ENCODE results near the gene AGBL2.
"Not testable (repeated sequence)": the region's sequence is repeated elsewhere in the genome, so short reads cannot be mapped to it uniquely, and the experiment has no call there.

AGBL2 gene

DNA sequence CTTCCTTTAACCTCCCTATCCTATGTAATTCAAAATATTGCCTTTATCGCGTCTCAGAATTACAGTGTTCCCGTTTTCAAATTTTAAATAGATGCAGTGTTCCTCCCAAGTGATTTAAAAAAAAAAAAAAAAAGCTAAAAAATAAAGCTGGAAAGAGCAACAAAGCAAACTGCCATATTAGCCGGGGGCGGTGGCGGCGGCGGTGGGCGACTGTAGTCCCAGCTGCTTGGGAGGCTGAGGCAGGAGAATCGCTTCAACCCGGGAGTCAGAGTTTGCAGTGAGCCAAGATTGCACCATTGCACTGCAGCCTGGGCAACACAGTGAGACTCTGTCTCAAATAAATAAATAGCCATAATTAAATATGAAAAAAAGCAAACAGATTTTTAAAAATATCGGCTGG lies 5.5 kb upstream of the AGBL2 start:
- H3K36me3 ChIP-seq (replicated peaks): peaks cover 91% of the 10 kb centered on the region

DNA sequence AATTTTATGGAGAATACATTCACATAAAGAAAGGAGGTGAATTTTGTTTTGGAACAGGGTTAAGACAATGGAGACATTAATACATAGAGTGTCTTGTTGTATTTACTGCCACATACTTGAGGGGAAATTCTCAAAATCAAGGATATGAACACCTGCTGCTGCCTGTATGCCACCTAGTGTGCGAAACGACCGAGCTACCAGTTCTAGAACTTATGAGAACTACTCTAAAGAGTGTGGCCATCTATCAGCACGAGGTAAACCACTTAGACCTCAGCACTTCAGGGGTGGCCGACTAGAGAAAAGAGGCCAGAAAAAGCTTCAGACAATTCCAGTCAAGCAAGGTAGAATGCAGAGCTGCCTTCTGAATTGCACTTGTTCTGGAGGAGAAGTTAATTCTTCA lies 1.5 kb upstream of the AGBL2 start:
- peaks cover 54% of the 10 kb centered on the region for H3K36me3 ChIP-seq (replicated peaks)
- H3K4me1 ChIP-seq: no peaks in the 10 kb centered on the region
- DNase-seq (ENCODE audit: low spot score in 2 of 2): no peak
- H3K9me3 ChIP-seq: no peaks in the 10 kb centered on the region
- in situ Hi-C loops (cut with MboI; ENCODE audit: low sequenced_read_pairs): loop anchor here (10.0 kb wide), 1 partner anchor 72 kb away; the partner anchor contains the start of gene MTCH2
- H3K27me3 ChIP-seq (ENCODE audit: low read depth): no peaks in the 10 kb centered on the region
- no peak overlapping the region for H3K4me3 ChIP-seq

More for the DNA sequence above, 5.5 kb upstream of the AGBL2 start:
- in situ Hi-C loops (cut with MboI; ENCODE audit: low sequenced_read_pairs): no loop called here
- Histone ChIP-seq H3K9me3 (no peaks in the 10 kb centered on the region), H3K4me1 (no peaks in the 10 kb centered on the region), H3K4me3 (no peak overlapping the region), H3K27me3 (ENCODE audit: low read depth) (no peaks in the 10 kb centered on the region)
- DNase-seq (ENCODE audit: low spot score in 2 of 2): no peak

DNA sequence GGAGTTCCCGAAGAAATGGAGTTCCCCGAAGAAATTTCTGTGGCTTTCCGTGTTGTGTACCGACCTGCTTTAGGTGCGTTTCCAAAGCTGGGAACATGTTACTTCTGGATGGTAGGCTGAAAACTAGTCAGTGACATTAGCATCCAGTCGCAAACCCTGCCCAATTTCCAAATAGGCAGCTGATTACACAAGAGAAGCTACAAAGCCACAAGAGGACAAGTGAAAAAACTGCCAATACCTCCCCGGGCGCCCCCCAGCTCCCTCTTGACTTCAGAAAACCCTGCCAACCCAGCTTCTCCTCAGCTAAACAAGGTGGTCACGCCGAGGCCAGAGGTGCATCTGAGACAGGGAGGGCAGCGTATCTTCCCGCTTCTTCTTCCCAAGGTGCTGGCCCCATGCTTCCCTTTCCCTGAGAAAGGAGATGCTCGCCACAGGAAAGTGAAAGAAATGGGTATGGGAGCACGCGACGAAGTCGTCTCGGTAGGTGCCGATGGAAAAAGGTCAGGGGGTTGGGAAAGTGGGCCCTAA lies 551 bp downstream of the AGBL2 start:
- H3K4me1 ChIP-seq: no peaks in the 10 kb centered on the region
- H3K36me3 ChIP-seq (replicated peaks): peaks cover 36% of the 10 kb centered on the region
- H3K27me3 ChIP-seq (ENCODE audit: low read depth): no peaks in the 10 kb centered on the region
- H3K9me3 ChIP-seq: no peaks in the 10 kb centered on the region
- H3K4me3 ChIP-seq: no peak overlapping the region
- in situ Hi-C loops (cut with MboI; ENCODE audit: low sequenced_read_pairs): loop anchor here (10.0 kb wide), 1 partner anchor 70 kb away; the partner anchor contains the start of gene MTCH2
- no peak for DNase-seq (ENCODE audit: low spot score in 2 of 2)

DNA sequence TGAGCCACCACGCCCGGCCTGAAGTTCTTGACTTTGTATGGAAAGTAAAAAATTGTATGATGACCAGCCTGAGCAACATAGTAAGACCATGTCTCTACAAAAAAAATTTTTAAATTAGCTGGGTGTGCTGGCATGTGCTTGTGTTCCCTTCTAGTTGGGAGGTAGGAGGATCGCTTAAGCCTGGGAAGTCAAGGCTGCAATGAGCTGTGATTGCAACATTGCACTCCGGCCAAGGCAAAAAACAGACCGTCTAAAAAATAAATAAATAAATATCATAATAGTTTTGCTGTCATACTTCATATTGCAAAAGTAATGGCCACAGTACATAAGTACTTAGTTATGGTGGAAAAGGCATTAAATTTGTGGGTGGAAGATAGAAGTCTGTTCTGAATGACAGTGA lies 3.4 kb downstream of the AGBL2 start:
- no peaks in the 10 kb centered on the region for H3K27me3 ChIP-seq (ENCODE audit: low read depth)
- in situ Hi-C loops (cut with MboI; ENCODE audit: low sequenced_read_pairs): loop anchor here (10.0 kb wide), 1 partner anchor 67 kb away; the partner anchor contains the start of gene MTCH2
- H3K9me3 ChIP-seq: no peaks in the 10 kb centered on the region; the same call in 1 of the 2 replicates
- no peak overlapping the region for H3K4me3 ChIP-seq
- H3K36me3 ChIP-seq (replicated peaks): peaks cover 8% of the 10 kb centered on the region
- peaks cover 4% of the 10 kb centered on the region; the same call in 1 of the 2 replicates for H3K4me1 ChIP-seq
- DNase-seq (ENCODE audit: low spot score in 2 of 2): no peak

DNA sequence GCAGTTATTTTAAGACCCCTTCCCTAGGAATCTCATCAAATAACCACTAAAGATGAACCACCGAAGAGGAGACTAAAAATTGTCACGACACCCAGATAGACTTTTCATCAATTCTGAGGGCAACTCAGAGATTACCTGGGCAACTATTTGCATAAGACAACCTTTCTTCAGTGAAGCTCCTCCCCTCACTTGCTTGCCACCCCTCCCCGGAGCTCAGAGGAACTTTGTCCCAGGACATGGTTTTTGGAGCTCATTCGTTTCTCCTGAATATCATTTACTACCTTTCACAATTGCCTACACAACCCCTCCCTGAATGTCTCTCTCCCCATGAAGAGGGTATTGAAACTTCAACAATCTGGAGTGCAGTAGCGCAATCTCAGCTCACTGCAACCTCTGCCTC lies 3.9 kb downstream of the AGBL2 start:
- Histone ChIP-seq H3K4me1 (peaks cover 4% of the 10 kb centered on the region; the same call in 1 of the 2 replicates), H3K9me3 (no peaks in the 10 kb centered on the region; the same call in 1 of the 2 replicates), H3K4me3 (no peak overlapping the region), H3K36me3 (replicated peaks) (peaks cover 2% of the 10 kb centered on the region), H3K27me3 (ENCODE audit: low read depth) (no peaks in the 10 kb centered on the region)
- in situ Hi-C loops (cut with MboI; ENCODE audit: low sequenced_read_pairs): loop anchor here (10.0 kb wide), 1 partner anchor 66 kb away; the partner anchor contains the start of gene MTCH2
- DNase-seq (ENCODE audit: low spot score in 2 of 2): no peak

DNA sequence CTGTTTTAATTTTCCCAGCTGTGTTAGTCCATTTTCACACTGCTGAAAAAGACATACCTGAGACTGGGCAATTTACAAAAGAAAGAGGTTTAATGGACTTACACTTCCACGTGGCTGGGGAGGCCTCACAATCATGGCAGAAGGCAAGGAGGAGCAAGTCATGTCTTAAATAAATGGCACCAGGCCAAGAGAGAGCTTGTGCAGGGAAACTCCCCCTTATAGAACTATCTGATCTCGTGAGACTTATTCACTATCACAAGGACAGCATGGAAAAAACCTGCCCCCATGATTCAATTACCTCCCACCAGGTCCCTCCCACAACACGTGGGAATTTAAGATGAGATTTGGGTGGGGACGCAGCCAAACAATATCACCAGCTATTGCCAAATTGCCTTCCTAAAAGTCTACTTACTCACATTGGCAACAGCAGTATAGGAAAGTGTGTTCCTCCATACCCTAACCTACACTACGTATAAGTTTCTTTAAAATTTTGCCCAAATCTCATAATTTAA lies 7.8 kb downstream of the AGBL2 start:
- H3K9me3 ChIP-seq; in situ Hi-C loops (cut with MboI; ENCODE audit: low sequenced_read_pairs); H3K27me3 ChIP-seq (ENCODE audit: low read depth); H3K36me3 ChIP-seq (replicated peaks); H3K4me3 ChIP-seq; H3K4me1 ChIP-seq; DNase-seq (ENCODE audit: low spot score in 2 of 2): not testable (repeated sequence)

DNA sequence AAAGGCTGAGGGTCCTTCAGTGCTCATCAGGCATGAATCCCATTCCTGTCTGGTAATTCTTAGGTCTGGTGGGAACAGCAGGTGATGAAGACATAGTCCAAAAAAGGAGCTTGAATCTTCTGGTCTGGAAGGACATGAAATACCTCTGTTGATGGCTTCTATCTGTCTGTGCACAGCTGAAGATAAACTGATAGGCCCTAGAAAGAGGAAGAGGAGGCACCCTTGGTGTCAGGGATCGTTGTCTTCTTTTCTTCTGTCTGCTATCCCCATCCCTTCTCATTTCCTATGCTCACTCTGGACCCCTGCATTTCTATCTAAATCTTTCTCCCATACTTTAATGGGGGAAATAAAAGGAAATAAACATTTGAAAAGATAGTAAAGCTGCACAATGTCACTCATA lies 9.4 kb downstream of the AGBL2 start:
- DNase-seq (ENCODE audit: low spot score in 2 of 2): no peak
- Histone ChIP-seq H3K9me3 (no peaks in the 10 kb centered on the region; the same call in 1 of the 2 replicates), H3K36me3 (replicated peaks) (no peaks in the 10 kb centered on the region), H3K27me3 (ENCODE audit: low read depth) (no peaks in the 10 kb centered on the region), H3K4me1 (peaks cover 4% of the 10 kb centered on the region; the same call in 1 of the 2 replicates), H3K4me3 (no peak overlapping the region)
- in situ Hi-C loops (cut with MboI; ENCODE audit: low sequenced_read_pairs): no loop called here

DNA sequence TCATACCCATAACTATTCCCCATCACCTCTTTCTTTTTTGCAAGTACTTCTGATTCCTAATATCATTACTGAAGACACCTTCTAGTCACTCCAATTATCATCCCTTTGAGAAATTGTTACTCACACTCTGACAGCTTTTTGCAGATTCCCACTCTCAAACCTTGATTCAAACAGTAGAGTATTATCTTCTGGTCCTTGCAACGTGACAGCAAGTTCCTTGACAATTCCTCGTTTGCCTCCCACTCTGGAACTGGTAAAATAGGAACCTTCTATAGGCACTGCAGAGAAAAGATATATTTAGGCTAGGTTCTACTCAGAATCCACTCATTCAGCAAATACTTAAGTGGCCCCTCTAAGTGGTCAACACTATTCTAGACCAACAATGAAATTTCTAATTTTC lies 23.2 kb downstream of the AGBL2 start:
- in situ Hi-C loops (cut with MboI; ENCODE audit: low sequenced_read_pairs): no loop called here
- H3K36me3 ChIP-seq (replicated peaks): no peaks in the 10 kb centered on the region
- no peak overlapping the region for H3K4me3 ChIP-seq
- no peaks in the 10 kb centered on the region for H3K9me3 ChIP-seq
- no peaks in the 10 kb centered on the region for H3K4me1 ChIP-seq
- H3K27me3 ChIP-seq (ENCODE audit: low read depth): no peaks in the 10 kb centered on the region
- no peak for DNase-seq (ENCODE audit: low spot score in 2 of 2)

DNA sequence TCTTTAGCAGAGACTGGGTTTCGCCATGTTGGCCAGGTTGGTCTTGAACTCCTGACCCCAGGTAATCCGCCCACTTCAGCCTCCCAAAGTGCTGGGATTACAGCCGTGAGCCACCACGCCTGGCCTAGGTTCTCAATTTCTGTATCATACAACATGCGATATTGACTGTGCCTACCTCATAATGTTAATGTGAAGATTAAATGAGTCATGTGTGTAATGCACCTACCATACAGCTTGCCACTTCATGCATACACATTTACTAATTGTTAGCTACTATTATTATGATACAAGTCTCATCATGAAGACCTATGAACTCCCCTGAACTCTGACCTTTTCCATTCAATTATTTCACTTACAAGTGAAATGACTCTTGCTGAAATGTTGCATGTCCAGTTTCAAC lies 25.7 kb downstream of the AGBL2 start:
- no peak for DNase-seq (ENCODE audit: low spot score in 2 of 2)
- in situ Hi-C loops (cut with MboI; ENCODE audit: low sequenced_read_pairs): no loop called here
- no peaks in the 10 kb centered on the region for H3K9me3 ChIP-seq
- no peak overlapping the region for H3K4me3 ChIP-seq
- no peaks in the 10 kb centered on the region for H3K4me1 ChIP-seq
- no peaks in the 10 kb centered on the region for H3K27me3 ChIP-seq (ENCODE audit: low read depth)
- no peaks in the 10 kb centered on the region for H3K36me3 ChIP-seq (replicated peaks)

DNA sequence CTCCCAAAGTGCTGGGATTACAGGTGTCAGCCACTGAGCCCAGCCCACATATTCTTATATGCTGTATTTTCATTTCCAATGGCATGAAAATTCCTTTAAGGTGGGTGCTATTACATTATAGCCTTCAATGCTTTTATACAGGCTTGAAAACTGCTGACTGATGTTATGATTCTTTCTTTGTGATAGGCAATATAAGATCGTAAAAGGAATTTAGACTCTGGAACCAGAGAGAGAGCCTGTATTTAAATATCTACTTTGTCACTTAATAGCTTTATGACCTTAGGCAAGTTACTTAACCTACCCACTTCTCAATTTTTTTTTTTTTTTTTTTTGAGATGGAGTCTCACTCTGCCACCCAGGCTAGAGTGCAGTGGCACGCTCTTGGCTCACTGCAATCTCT lies 26.2 kb downstream of the AGBL2 start:
- DNase-seq (ENCODE audit: low spot score in 2 of 2): no peak
- Histone ChIP-seq H3K4me1 (no peaks in the 10 kb centered on the region), H3K4me3 (no peak overlapping the region), H3K36me3 (replicated peaks) (no peaks in the 10 kb centered on the region), H3K9me3 (no peaks in the 10 kb centered on the region), H3K27me3 (ENCODE audit: low read depth) (no peaks in the 10 kb centered on the region)
- in situ Hi-C loops (cut with MboI; ENCODE audit: low sequenced_read_pairs): no loop called here

DNA sequence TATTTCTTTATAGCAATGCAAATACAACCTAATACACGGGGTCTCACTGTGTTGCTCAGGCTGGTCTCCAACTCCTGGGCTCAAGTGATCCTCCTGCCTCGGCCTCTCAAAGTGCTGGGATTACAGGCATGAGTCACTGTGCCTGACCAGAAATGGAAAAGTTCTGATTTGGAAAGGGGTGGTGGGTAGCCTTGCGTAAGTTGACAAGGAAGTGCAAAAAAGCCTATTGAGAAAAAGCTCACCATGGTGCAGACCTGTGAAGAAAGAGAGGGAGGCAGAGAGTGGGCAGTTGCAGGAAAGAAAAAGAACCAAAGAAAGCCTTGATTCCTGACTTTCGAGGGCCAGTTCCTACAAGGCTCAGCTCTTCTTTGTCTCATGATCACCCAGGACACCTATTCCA lies 27.1 kb downstream of the AGBL2 start:
- no peak for DNase-seq (ENCODE audit: low spot score in 2 of 2)
- Histone ChIP-seq H3K9me3 (no peaks in the 10 kb centered on the region), H3K4me3 (no peak overlapping the region), H3K36me3 (replicated peaks) (no peaks in the 10 kb centered on the region), H3K4me1 (no peaks in the 10 kb centered on the region), H3K27me3 (ENCODE audit: low read depth) (no peaks in the 10 kb centered on the region)
- in situ Hi-C loops (cut with MboI; ENCODE audit: low sequenced_read_pairs): no loop called here

DNA sequence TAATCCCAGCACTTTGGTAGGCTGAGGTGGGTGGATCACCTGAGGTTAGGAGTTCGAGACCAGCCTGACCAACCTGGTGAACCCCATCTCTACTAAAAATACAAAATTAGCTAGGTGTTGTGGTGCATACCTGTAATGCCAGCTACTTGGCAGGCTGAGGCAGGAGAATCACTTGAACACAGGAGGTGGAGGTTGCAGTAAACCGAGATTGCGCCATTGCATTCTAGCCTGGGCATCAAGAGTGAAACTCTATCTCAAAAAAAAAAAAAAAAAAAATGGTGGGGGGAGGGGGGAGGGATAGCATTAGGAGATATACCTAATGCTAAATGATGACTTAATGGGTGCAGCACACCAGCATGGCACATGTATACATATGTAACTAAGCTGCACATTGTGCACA lies 28.5 kb downstream of the AGBL2 start:
- H3K27me3 ChIP-seq (ENCODE audit: low read depth); H3K36me3 ChIP-seq (replicated peaks); H3K4me1 ChIP-seq; H3K9me3 ChIP-seq; DNase-seq (ENCODE audit: low spot score in 2 of 2); H3K4me3 ChIP-seq; in situ Hi-C loops (cut with MboI; ENCODE audit: low sequenced_read_pairs): not testable (repeated sequence)

DNA sequence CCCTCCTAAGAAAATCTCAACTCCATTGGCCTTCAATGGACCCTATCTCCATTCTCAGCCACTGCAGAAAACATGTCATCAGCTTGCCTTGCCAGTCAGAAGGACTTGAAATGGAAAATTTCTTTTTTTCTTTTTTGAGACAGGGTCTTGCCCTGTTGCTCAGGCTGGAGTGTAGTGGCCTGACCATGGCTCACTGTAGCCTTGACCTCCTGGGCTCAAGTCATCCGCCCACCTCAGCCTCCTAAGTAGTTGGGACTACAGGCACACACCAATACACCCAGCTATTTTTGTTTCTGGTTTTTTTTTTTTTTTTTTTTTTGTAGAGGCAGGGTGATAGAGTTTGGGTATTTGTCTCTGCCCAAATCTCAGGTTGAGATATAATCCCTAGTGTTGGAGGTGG lies 29.0 kb downstream of the AGBL2 start:
- Histone ChIP-seq H3K36me3 (replicated peaks) (no peaks in the 10 kb centered on the region), H3K4me3 (no peak overlapping the region), H3K27me3 (ENCODE audit: low read depth) (no peaks in the 10 kb centered on the region), H3K4me1 (no peaks in the 10 kb centered on the region), H3K9me3 (no peaks in the 10 kb centered on the region)
- in situ Hi-C loops (cut with MboI; ENCODE audit: low sequenced_read_pairs): no loop called here
- no peak for DNase-seq (ENCODE audit: low spot score in 2 of 2)

DNA sequence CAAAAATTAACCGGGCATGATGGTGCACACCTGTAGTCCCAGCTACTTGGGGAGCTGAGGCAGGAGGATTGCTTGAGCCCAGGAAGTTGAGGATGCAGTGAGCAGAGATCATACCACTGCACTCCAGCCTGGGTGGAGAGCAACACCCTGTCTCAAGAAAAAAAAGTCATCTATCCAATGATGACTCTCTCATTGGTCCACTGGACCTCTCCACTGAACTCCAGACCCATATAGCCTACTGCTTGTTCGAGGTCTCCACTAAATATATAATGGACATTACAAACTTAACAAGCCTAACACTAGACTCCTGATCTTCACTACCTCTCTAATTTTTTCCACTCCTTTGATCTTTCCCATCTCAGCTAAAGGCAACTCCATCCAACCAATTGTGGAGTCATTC lies 39.3 kb downstream of the AGBL2 start:
- in situ Hi-C loops (cut with MboI; ENCODE audit: low sequenced_read_pairs): no loop called here
- Histone ChIP-seq H3K9me3 (no peaks in the 10 kb centered on the region), H3K27me3 (ENCODE audit: low read depth) (no peaks in the 10 kb centered on the region), H3K4me1 (no peaks in the 10 kb centered on the region), H3K4me3 (no peak overlapping the region), H3K36me3 (replicated peaks) (no peaks in the 10 kb centered on the region)
- DNase-seq (ENCODE audit: low spot score in 2 of 2): no peak

DNA sequence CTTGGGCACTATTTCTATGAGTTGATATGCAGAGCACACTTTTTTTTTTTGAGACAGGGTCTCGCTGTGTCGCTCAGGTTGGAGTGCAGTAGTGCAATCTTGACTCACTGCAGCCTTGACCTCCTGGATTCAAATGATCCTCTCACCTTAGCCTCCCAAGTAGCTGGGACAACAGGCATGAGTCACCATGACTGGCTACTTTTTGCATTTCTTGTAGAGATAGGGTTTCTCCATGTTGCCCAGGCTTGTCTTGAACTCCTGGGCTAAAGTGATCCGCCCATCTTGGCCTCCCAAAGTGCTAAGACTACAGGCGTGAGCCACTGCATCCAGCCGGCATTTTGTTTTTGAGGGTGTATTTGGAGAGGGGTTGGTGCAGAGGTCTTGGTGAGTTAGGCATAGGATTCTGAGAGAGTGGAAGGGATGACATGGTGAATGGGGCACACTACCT lies 42.9 kb downstream of the AGBL2 start:
- H3K9me3 ChIP-seq: no peaks in the 10 kb centered on the region
- no peaks in the 10 kb centered on the region for H3K4me1 ChIP-seq
- H3K4me3 ChIP-seq: no peak overlapping the region
- H3K36me3 ChIP-seq (replicated peaks): no peaks in the 10 kb centered on the region
- DNase-seq (ENCODE audit: low spot score in 2 of 2): no peak
- H3K27me3 ChIP-seq (ENCODE audit: low read depth): no peaks in the 10 kb centered on the region
- in situ Hi-C loops (cut with MboI; ENCODE audit: low sequenced_read_pairs): no loop called here
